ENCODE measurements around the gene ARL5C. TPM values are rescaled to one million over a fixed set of nuclear protein-coding genes. Genes with fewer than 3 reads are reported as not detected.

ARL5C gene
- total RNA-seq, 1 donor from 2014 or later = not detected

GRCh38 chr17:39116224-39116623 is 49.7 kb downstream of the ARL5C start:
- Mint-ChIP-seq H3K4me1 (no peaks in the 10 kb centered on the region), H3K9me3 (no peaks in the 10 kb centered on the region), H3K36me3 (ENCODE audit: low read depth) (no peaks in the 10 kb centered on the region), H3K4me3 (no peak overlapping the region), H3K27ac (ENCODE audit: unreplicated experiment) (no peak overlapping the region), H3K27me3 (ENCODE audit: low read depth) (peaks cover 2% of the 10 kb centered on the region)
- no peak for DNase-seq (ENCODE audit: low read depth, low spot score)
- TF ChIP-seq, protein P1, sequence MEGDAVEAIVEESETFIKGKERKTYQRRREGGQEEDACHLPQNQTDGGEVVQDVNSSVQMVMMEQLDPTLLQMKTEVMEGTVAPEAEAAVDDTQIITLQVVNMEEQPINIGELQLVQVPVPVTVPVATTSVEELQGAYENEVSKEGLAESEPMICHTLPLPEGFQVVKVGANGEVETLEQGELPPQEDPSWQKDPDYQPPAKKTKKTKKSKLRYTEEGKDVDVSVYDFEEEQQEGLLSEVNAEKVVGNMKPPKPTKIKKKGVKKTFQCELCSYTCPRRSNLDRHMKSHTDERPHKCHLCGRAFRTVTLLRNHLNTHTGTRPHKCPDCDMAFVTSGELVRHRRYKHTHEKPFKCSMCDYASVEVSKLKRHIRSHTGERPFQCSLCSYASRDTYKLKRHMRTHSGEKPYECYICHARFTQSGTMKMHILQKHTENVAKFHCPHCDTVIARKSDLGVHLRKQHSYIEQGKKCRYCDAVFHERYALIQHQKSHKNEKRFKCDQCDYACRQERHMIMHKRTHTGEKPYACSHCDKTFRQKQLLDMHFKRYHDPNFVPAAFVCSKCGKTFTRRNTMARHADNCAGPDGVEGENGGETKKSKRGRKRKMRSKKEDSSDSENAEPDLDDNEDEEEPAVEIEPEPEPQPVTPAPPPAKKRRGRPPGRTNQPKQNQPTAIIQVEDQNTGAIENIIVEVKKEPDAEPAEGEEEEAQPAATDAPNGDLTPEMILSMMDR (conservative IDR thresholded peaks at IDR 0.05) = no peak

GRCh38 chr17:39115135-39115534 is 50.8 kb downstream of the ARL5C start:
- H3K27ac Mint-ChIP-seq (ENCODE audit: unreplicated experiment) = no peak overlapping the region
- no peaks in the 10 kb centered on the region for H3K9me3 Mint-ChIP-seq

DNA sequence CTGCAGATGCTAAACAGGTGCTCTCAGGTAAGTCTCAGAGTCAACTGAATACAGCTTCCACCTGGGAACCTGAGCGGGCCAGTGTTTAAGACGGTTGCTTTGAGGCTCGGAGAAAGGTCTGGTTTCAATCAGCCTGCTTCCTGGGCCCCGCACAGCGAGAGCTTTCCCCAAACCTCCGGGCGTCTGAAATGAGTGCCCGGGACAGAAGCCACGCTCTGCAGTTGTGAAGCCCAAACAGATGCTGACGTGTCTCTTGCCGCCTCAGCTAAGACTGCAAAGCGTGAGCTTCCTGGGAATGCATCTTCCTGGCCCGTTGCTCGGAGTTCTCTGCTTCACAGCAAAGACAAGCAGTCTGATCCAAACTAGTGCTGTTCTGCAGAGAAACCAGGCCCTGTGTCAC is 51.2 kb downstream of the ARL5C start:
- H3K27ac Mint-ChIP-seq (ENCODE audit: unreplicated experiment) = no peak overlapping the region
- TF ChIP-seq, protein P1 (conservative IDR thresholded peaks at IDR 0.05) = no peak

More at GRCh38 chr17:39115135-39115534, 50.8 kb downstream of the ARL5C start:
- TF ChIP-seq, protein P1 (conservative IDR thresholded peaks at IDR 0.05) = no peak
- Mint-ChIP-seq H3K4me1 (no peaks in the 10 kb centered on the region), H3K27me3 (ENCODE audit: low read depth) (peaks cover 2% of the 10 kb centered on the region), H3K4me3 (no peak overlapping the region), H3K36me3 (ENCODE audit: low read depth) (no peaks in the 10 kb centered on the region)
- DNase-seq (ENCODE audit: low read depth, low spot score) = no peak

DNA sequence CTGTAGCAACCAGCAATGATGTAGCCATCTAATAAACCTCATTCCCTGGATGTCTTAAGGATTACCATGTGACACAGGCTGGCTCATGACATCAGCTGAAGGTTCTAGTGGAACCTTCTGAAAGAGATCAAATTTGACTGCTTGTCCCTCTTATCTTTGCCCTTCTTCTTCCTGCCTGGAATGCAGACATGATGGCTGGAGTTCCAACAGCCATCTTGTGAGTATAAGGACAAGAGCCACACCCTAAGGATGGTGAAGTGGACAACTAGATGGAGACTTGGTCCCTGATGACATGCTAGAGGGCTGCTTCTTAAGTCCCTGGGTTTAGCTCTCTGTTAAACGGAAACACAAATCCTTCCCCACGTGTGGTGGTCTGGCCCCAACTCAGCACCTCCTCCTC is 52.1 kb downstream of the ARL5C start:
- Mint-ChIP-seq H3K4me1 (peaks cover under 1% of the 10 kb centered on the region), H3K4me3 (no peak overlapping the region), H3K27me3 (ENCODE audit: low read depth) (peaks cover 2% of the 10 kb centered on the region), H3K9me3 (no peaks in the 10 kb centered on the region), H3K27ac (ENCODE audit: unreplicated experiment) (no peak overlapping the region), H3K36me3 (ENCODE audit: low read depth) (no peaks in the 10 kb centered on the region)
- no peak for DNase-seq (ENCODE audit: low read depth, low spot score)
- TF ChIP-seq, protein P1 (conservative IDR thresholded peaks at IDR 0.05) = no peak

More for the DNA sequence above, 51.2 kb downstream of the ARL5C start:
- Mint-ChIP-seq H3K36me3 (ENCODE audit: low read depth) (no peaks in the 10 kb centered on the region), H3K4me1 (no peaks in the 10 kb centered on the region), H3K27me3 (ENCODE audit: low read depth) (peaks cover 2% of the 10 kb centered on the region), H3K4me3 (no peak overlapping the region), H3K9me3 (no peaks in the 10 kb centered on the region)
- no peak for DNase-seq (ENCODE audit: low read depth, low spot score)

DNA sequence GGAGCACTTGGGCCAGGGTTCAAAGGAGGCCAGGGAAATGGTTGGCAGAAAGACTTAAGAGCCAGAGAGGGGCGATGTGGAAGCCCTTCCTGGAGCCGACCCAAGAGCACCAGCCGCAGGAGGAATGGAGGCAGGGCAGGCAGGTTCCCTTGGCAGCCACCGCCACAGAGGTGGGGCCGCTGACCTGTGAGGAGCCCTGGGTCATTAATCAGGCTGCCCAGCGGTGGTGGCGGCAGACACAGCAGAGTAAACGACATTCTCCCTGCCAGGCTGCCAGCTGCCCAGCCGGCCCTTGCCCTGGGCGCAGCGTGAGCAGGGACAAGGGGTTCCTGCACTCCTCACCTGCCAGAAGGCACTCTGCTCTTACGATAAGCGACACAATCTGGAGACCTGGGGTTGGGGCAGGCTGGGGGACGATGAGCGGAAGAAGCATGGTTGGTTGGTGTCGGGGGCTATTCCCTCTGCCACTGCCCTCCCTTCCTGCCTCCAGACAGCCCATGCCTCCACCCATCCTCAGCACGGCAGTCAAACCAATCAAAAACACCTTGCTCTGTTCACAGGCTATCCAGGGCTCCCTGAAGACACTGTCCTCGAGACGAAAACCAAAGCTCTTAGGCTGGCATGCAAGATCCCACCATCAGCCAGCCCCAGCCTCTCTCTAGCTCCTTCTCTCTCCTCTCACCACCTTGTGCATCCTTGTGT is 55.4 kb downstream of the ARL5C start:
- Mint-ChIP-seq H3K4me3 (no peak overlapping the region), H3K9me3 (no peaks in the 10 kb centered on the region), H3K27ac (ENCODE audit: unreplicated experiment) (no peak overlapping the region), H3K36me3 (ENCODE audit: low read depth) (no peaks in the 10 kb centered on the region), H3K27me3 (ENCODE audit: low read depth) (peaks cover 2% of the 10 kb centered on the region), H3K4me1 (peaks cover 5% of the 10 kb centered on the region)
- DNase-seq (ENCODE audit: low read depth, low spot score) = no peak
- TF ChIP-seq, protein P1 (conservative IDR thresholded peaks at IDR 0.05) = no peak
